Endothelial cell of umbilical vein (primary cell): Measurements from ENCODE around the gene SULF2. TPM values are rescaled to one million over a fixed set of nuclear protein-coding genes. Genes with fewer than 3 reads are reported as not detected.

Experiments used
- BruUV-seq: library from RNA; stranded (reverse); fragments of 400-500 nt; replicated peaks from 2 replicates; lab custom pipeline; 2021; lab: Mats Ljungman, UMichigan
- CTCF ChIA-PET: fragments of 300-600, 350-600 bp; sonication (Branson Sonifier 250); formaldehyde crosslinking; loops from one replicate; lab custom pipeline; 2021; ENCODE audit warnings: antibody characterized with exemption, inconsistent platforms; lab: Charles Lee
- POLR2A ChIA-PET: fragments of 300-600, 350-600 bp; sonication (Branson Sonifier 250); formaldehyde crosslinking; loops from one replicate; lab custom pipeline; 2021; ENCODE audit warnings: antibody characterized with exemption, inconsistent platforms; lab: Charles Lee
- DNase-seq: peaks from one replicate; pipeline ENCODE4 v3.0.0-alpha.2; 2011; ENCODE audit warnings: low read depth, low spot score
- FAIRE-seq: peaks from 2 replicates; lab custom pipeline; 2011; peaks lifted over from hg19 to GRCh38; lab: Jason Lieb, UNC
- H2AFZ ChIP-seq: 2 replicates; pipeline ENCODE4 v1.6.0; 2012; ENCODE audit warnings: low read depth, low read length, control low read depth, inconsistent platforms
- H3K27ac ChIP-seq: 2 replicates; pipeline ENCODE4 v1.5.1; 2011; ENCODE audit warnings: low read depth, mild to moderate bottlenecking, control low read depth, low read length, moderate library complexity; ENCODE audit not compliant: insufficient read depth
- H3K27me3 ChIP-seq, 2 experiments: 2 replicates each; pipeline versions ENCODE4 v1.6.0 to v1.6.1; 2011; ENCODE audit warnings: low read length in 2 of 2, mixed read lengths in 1 of 2; ENCODE audit not compliant: control insufficient read depth in 2 of 2, insufficient read depth in 2 of 2
- H3K36me3 ChIP-seq, 2 experiments: 2 replicates in 1 of 2; 3 replicates in 1 of 2; pipeline ENCODE4 v1.5.1; 2011; ENCODE audit warnings: low read length in 2 of 2, mild to moderate bottlenecking in 1 of 2, moderate library complexity in 1 of 2; ENCODE audit not compliant: control insufficient read depth in 2 of 2, insufficient read depth in 2 of 2; ENCODE audit errors: extremely low read depth in 1 of 2
- H3K4me1 ChIP-seq: 3 replicates; pipeline ENCODE4 v1.5.1; 2011; ENCODE audit warnings: mild to moderate bottlenecking, low read length; ENCODE audit not compliant: control insufficient read depth, insufficient read depth; ENCODE audit errors: extremely low read depth
- H3K4me2 ChIP-seq: 2 replicates; pipeline ENCODE4 v1.6.1; 2011; ENCODE audit warnings: low read length, control low read depth, mixed read lengths; ENCODE audit not compliant: insufficient read depth
- H3K4me3 ChIP-seq, 3 experiments: fragments of 200-600 bp in 1 of 3; sonication (generic), shearing (Covaris generic) in 1 of 3; replicated peaks in 1 of 3; 2 replicates each; pipeline ENCODE4 v1.5.1; 2011 to 2016; ENCODE audit warnings: control low read depth in 3 of 3, low read length in 3 of 3, mild to moderate bottlenecking in 2 of 3, inconsistent platforms in 1 of 3, low read depth in 1 of 3, moderate library complexity in 1 of 3; ENCODE audit not compliant: insufficient read depth in 1 of 3
- H3K79me2 ChIP-seq: 2 replicates; pipeline ENCODE4 v1.6.0; 2012; ENCODE audit warnings: low read length, inconsistent platforms; ENCODE audit not compliant: control insufficient read depth, insufficient read depth
- H3K9ac ChIP-seq: replicated peaks from 2 replicates; pipeline ENCODE3; 2011; ENCODE audit warnings: low read length, control low read depth; ENCODE audit not compliant: insufficient read depth; ENCODE audit errors: extremely low read depth
- H3K9me1 ChIP-seq: replicated peaks from 3 replicates; pipeline ENCODE4 v1.6.0; 2011; ENCODE audit warnings: mild to moderate bottlenecking, low read length; ENCODE audit not compliant: control insufficient read depth, insufficient read depth; ENCODE audit errors: extremely low read depth
- H3K9me3 ChIP-seq: replicated peaks from 2 replicates; pipeline ENCODE4 v1.5.1; 2012; ENCODE audit warnings: low read length, inconsistent platforms; ENCODE audit not compliant: control insufficient read depth, insufficient read depth
- H4K20me1 ChIP-seq: replicated peaks from 2 replicates; pipeline ENCODE3; 2011; ENCODE audit warnings: mild to moderate bottlenecking, low read length; ENCODE audit not compliant: control insufficient read depth, insufficient read depth; ENCODE audit errors: extremely low read depth
- CTCF ChIP-seq, 2 donors: IDR thresholded peaks; 1 replicate in 1 of 2; 2 replicates in 1 of 2; pipeline ENCODE4 v1.5.1; 2011; ENCODE audit warnings: low read length in 2 of 2, mild to moderate bottlenecking in 2 of 2, moderate library complexity in 2 of 2, control low read depth in 1 of 2, inconsistent platforms in 1 of 2, low read depth in 1 of 2; ENCODE audit not compliant: insufficient read depth in 1 of 2; ENCODE audit errors: extremely low read depth in 1 of 2
- EZH2 ChIP-seq: IDR thresholded peaks from 2 replicates; pipeline ENCODE4 v1.6.1; 2012; ENCODE audit warnings: borderline replicate concordance, low read depth, mild to moderate bottlenecking, moderate library complexity, low read length, inconsistent platforms; ENCODE audit not compliant: severe bottlenecking
- FOS ChIP-seq: IDR thresholded peaks from 2 replicates; pipeline ENCODE4 v1.6.1; 2011; ENCODE audit warnings: mild to moderate bottlenecking, low read length, moderate library complexity, borderline replicate concordance; ENCODE audit not compliant: insufficient read depth
- GATA2 ChIP-seq: IDR thresholded peaks from 2 replicates; pipeline ENCODE4 v1.7.0; 2011; ENCODE audit warnings: low read depth, mild to moderate bottlenecking, moderate library complexity, mixed read lengths, low read length; ENCODE audit not compliant: insufficient read length, insufficient read depth
- JUN ChIP-seq: IDR thresholded peaks from 2 replicates; pipeline ENCODE4 v1.6.1; 2011; ENCODE audit warnings: borderline replicate concordance, low read depth; ENCODE audit not compliant: insufficient read length, insufficient read depth
- MYC ChIP-seq: IDR thresholded peaks from one replicate; pipeline ENCODE4 v1.6.1; 2011; ENCODE audit warnings: mild to moderate bottlenecking, low read depth, low read length
- POLR2A ChIP-seq: IDR thresholded peaks from 2 replicates; pipeline ENCODE4 v1.6.1; 2012; ENCODE audit warnings: low read depth, mild to moderate bottlenecking, control low read depth, low read length
- POLR2AphosphoS5 ChIP-seq: IDR thresholded peaks from 2 replicates; pipeline ENCODE4 v1.6.1; 2012; ENCODE audit warnings: low read depth, mild to moderate bottlenecking, control low read depth, low read length, moderate library complexity; ENCODE audit not compliant: insufficient read depth
- dilution Hi-C: fragments of 300-500 bp; cut with MboI; formaldehyde crosslinking; loops from one replicate; pipeline ENCODE4 v1.15.0; 2019; ENCODE audit warnings: low sequenced_read_pairs; ENCODE audit not compliant: extremely low pct_ligation_motif_present
- intact Hi-C: fragments of 100-400 bp; cut with micrococcal nuclease; formaldehyde crosslinking; loops from one replicate; pipeline ENCODE4 v1.10.0; 2022
- polyA plus RNA-seq, 4 experiments: library from polyadenylated mRNA; depleted of rRNA in 3 of 4; stranded (reverse) in 3 of 4; unstranded in 1 of 4; fragments of >200 nt; gene quantifications; 2 replicates each; pipeline versions ENCODE4 v1.2.1 to v1.2.3, GENCODE V29; 2011 to 2012; ENCODE audit warnings: missing spikeins in 1 of 4
- total RNA-seq: library from RNA; stranded (reverse); gene quantifications from 2 replicates; pipeline ENCODE4 v1.2.3, GENCODE V29; 2021
- TF ChIP-seq, protein P1 (sequence below): IDR thresholded peaks from 2 replicates; pipeline ENCODE4 v1.6.1; 2011; ENCODE audit not compliant: insufficient read depth, insufficient read length

SULF2 gene
- total and polyA plus RNA-seq, 2 donors (not counting 3 experiments of a cell fraction or from before 2014, with no cell fraction given), result 58.5 to 160 TPM

DNA sequence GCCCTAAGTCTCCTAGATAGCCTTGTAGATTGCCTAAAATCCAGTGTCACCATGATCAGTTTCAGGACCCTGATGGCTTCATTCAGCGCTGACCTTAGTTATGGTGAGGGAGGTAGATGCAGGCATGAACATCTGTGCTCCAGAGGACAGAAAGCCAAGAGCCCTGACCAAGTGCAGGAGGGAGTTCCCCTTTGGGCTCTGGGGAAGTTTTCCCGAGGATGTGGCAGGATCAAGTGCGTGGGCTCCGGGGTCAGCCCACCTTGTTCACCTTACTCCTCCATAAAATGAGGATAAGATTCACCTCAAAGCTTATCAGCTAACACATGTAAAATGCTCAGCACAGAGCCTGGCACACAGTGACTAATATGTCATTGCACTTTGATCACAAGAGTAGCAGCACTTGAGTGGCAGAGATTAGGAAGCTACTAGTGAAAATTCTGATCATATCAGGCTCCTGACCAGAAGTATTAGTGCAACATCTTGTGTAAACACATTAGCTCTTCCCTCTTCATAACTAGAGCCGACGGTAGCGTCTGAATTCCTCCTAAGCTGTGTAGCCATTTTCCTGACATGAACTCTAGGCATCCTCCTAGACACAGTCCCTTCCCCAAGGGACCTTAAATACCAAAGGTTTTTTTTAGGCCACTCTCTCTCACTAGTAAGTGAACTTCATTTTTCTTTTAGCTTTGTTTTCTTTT lies 125.2 kb downstream of the SULF2 start:
- Histone ChIP-seq H3K36me3 (peaks cover 3 to 4% of the 10 kb centered on the region in 2 experiments), H4K20me1 (no peaks in the 10 kb centered on the region), H3K79me2 (no peaks in the 10 kb centered on the region), H3K9me3 (no peaks in the 10 kb centered on the region), H3K9me1 (no peaks in the 10 kb centered on the region), H3K9ac (no peak overlapping the region), H2AFZ (no peak overlapping the region), H3K27ac (no peak overlapping the region), H3K4me1 (peaks cover 7% of the 10 kb centered on the region), H3K27me3 (no peaks in the 10 kb centered on the region), H3K4me3 (no peak overlapping the region), H3K4me2 (no peak overlapping the region)
- BruUV-seq, result no TSS peak
- ChIA-PET CTCF (interaction anchor here (1.4 to 9.7 kb wide), 4 partner anchors 9 to 961 kb away, joined by 6 to 158 read pairs (median 6); no protein-coding TSS in a partner anchor), POLR2A (no interaction called here)
- intact Hi-C loops, result no loop called here
- dilution Hi-C loops, result no loop called here
- no peak for TF ChIP-seq CTCF (IDR thresholded peaks at IDR 0.05; ENCODE audit: extremely low read depth in 1 of 2, insufficient read depth in 1 of 2, low read depth in 1 of 2, low read length in 2 of 2)
- TF ChIP-seq EZH2, result no peak
- no peak for TF ChIP-seq JUN
- TF ChIP-seq POLR2A, result no peak
- TF ChIP-seq POLR2AphosphoS5, result no peak
- no peak for TF ChIP-seq GATA2
- TF ChIP-seq FOS, result no peak
- no peak for TF ChIP-seq MYC
- TF ChIP-seq, protein P1, sequence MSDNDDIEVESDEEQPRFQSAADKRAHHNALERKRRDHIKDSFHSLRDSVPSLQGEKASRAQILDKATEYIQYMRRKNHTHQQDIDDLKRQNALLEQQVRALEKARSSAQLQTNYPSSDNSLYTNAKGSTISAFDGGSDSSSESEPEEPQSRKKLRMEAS, result no peak
- DNase-seq, result no peak
- FAIRE-seq, result no peak
